ENCODE data around the gene RAD54L. TPM values are rescaled to one million over a fixed set of nuclear protein-coding genes. Genes with fewer than 3 reads are reported as not detected.
A peak's percentile ranks its signal among the peaks of the same experiment; 100 is the strongest.

RAD54L gene
- total and polyA plus RNA-seq, 2 of the 4 experiments (the other 2 are of a cell fraction) = 4.8 to 10.6 TPM

- H3K9me3 ChIP-seq (ENCODE audit: control insufficient read depth, insufficient read depth, low read length) = no peaks in the 10 kb centered on the region
- H2BK15ac ChIP-seq (ENCODE audit: low read depth, low read length) = no peak overlapping the region
- H4K8ac ChIP-seq (ENCODE audit: low read depth in 2 of 2, low read length in 2 of 2) = no peak overlapping the region
- H3K4me1 ChIP-seq (ENCODE audit: control insufficient read depth, insufficient read depth, low read length) = no peaks in the 10 kb centered on the region
- no TSS peak for BruUV-seq (replicated peaks)
- POLR2A ChIA-PET (ENCODE audit: unreplicated experiment) = no interaction called here
- no peak overlapping the region for H3K23ac ChIP-seq (ENCODE audit: low read depth, low read length)
- no peak overlapping the region for H4K91ac ChIP-seq (ENCODE audit: insufficient read depth, low read depth, low read length)
- ATAC-seq (ENCODE audit: low read depth) = peak; percentile 96
- CTCF ChIA-PET = interaction anchor here (0.7 to 1.2 kb wide), 2 partner anchors 18 to 39 kb away, joined by 5 to 6 read pairs; no protein-coding TSS in a partner anchor
- no peaks in the 10 kb centered on the region for H3K79me1 ChIP-seq (ENCODE audit: low read depth in 1 of 2, low read length in 2 of 2)
- no peak overlapping the region for H3K56ac ChIP-seq (ENCODE audit: extremely low read depth, insufficient read depth, low read length)
- no peak overlapping the region for H4K5ac ChIP-seq (ENCODE audit: low read depth, low read length)
- TF ChIP-seq MAFK (IDR thresholded peaks at IDR 0.05; ENCODE audit: low read depth, low read length) (no peak), NFE2L2 (IDR thresholded peaks at IDR 0.05; ENCODE audit: low read depth, low read length) (peak; percentile 48)
- H3K9ac ChIP-seq (ENCODE audit: low read depth, low read length) = no peak overlapping the region
- intact Hi-C loops (cut with micrococcal nuclease) = no loop called here
- dilution Hi-C loops (cut with HindIII; ENCODE audit: low sequenced_read_pairs, unreplicated experiment) = no loop called here
- H3K27ac ChIP-seq (ENCODE audit: insufficient read depth, low read length) = no peak overlapping the region
- no peak overlapping the region for H3K4ac ChIP-seq (ENCODE audit: low read depth, low read length)
- no peak overlapping the region for H2AK5ac ChIP-seq (ENCODE audit: low read depth, low read length)
- DNase-seq = peak; percentile 72
- no peaks in the 10 kb centered on the region for H3K27me3 ChIP-seq (ENCODE audit: control insufficient read depth, insufficient read depth, low read length)
- H2AFZ ChIP-seq (replicated peaks; ENCODE audit: low read length, poor library complexity) = no peak overlapping the region
- H2AK9ac ChIP-seq (replicated peaks; ENCODE audit: low read depth, low read length, poor library complexity) = no peak overlapping the region
- no CpG with 5 or more reads among the region's 3 CpGs for WGBS, 2 experiments (ENCODE audit: extremely low coverage in 2 of 2, insufficient read length in 1 of 2)
- H3K4me3 ChIP-seq (ENCODE audit: insufficient read depth, low read depth, low read length) = no peak overlapping the region
- H3K36me3 ChIP-seq (ENCODE audit: control insufficient read depth, insufficient read depth, low read length) = peaks cover 35% of the 10 kb centered on the region
- H2BK5ac ChIP-seq (ENCODE audit: low read depth, low read length, poor library complexity, severe bottlenecking) = peak overlapping the region; percentile 21
- 0 out of 2 replicates have a peak, but pooled peaks cover 3% of the 10 kb centered on the region for H3K9me1 ChIP-seq (ENCODE audit: insufficient read depth, low read length)
- no peak overlapping the region for H3K14ac ChIP-seq (replicated peaks; ENCODE audit: low read depth, low read length)
- H2BK120ac ChIP-seq (ENCODE audit: low read depth, low read length) = no peak overlapping the region
- H4K20me1 ChIP-seq (ENCODE audit: insufficient read depth, low read length) = no peaks in the 10 kb centered on the region; the same call in none of the 2 replicates
- H3K18ac ChIP-seq (ENCODE audit: low read depth, low read length) = no peak overlapping the region
- no peak overlapping the region for H2BK20ac ChIP-seq (ENCODE audit: low read depth, low read length)
- H3K4me2 ChIP-seq (ENCODE audit: low read depth, low read length) = no peak overlapping the region; the same call in 1 of the 2 replicates
- in situ Hi-C loops (cut with MboI; ENCODE audit: low sequenced_read_pairs) = no loop called here
Measured at GRCh38 chr1:46315669-46316403, 68.3 kb downstream of the RAD54L start.
